AG10803 (cell line): Measurements from ENCODE around the gene VCAM1.
A peak's percentile ranks its signal among the peaks of the same experiment; 100 is the strongest.

Source experiments
- DNase-seq: peaks from one replicate; pipeline ENCODE4 v3.0.0; 2010; ENCODE audit warnings: low read depth
- H3K4me3 ChIP-seq: 2 replicates; pipeline ENCODE4 v1.5.1; 2011; ENCODE audit warnings: mild to moderate bottlenecking, low read length, control low read depth
- TF ChIP-seq, protein P1 (sequence below): conservative IDR thresholded peaks from 2 replicates; pipeline ENCODE4 v1.5.1; 2011; ENCODE audit warnings: mild to moderate bottlenecking, low read length, control low read depth, inconsistent platforms

The VCAM1 gene, protein sequence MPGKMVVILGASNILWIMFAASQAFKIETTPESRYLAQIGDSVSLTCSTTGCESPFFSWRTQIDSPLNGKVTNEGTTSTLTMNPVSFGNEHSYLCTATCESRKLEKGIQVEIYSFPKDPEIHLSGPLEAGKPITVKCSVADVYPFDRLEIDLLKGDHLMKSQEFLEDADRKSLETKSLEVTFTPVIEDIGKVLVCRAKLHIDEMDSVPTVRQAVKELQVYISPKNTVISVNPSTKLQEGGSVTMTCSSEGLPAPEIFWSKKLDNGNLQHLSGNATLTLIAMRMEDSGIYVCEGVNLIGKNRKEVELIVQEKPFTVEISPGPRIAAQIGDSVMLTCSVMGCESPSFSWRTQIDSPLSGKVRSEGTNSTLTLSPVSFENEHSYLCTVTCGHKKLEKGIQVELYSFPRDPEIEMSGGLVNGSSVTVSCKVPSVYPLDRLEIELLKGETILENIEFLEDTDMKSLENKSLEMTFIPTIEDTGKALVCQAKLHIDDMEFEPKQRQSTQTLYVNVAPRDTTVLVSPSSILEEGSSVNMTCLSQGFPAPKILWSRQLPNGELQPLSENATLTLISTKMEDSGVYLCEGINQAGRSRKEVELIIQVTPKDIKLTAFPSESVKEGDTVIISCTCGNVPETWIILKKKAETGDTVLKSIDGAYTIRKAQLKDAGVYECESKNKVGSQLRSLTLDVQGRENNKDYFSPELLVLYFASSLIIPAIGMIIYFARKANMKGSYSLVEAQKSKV

GRCh38 chr1:100719490-100719889, at the start of gene VCAM1:
Gene VCAM1 (plus strand): TSS chr1:100719742. CDS start chr1:100719861, 119 bp downstream.
- DNase-seq: no peak
- TF ChIP-seq, protein P1, sequence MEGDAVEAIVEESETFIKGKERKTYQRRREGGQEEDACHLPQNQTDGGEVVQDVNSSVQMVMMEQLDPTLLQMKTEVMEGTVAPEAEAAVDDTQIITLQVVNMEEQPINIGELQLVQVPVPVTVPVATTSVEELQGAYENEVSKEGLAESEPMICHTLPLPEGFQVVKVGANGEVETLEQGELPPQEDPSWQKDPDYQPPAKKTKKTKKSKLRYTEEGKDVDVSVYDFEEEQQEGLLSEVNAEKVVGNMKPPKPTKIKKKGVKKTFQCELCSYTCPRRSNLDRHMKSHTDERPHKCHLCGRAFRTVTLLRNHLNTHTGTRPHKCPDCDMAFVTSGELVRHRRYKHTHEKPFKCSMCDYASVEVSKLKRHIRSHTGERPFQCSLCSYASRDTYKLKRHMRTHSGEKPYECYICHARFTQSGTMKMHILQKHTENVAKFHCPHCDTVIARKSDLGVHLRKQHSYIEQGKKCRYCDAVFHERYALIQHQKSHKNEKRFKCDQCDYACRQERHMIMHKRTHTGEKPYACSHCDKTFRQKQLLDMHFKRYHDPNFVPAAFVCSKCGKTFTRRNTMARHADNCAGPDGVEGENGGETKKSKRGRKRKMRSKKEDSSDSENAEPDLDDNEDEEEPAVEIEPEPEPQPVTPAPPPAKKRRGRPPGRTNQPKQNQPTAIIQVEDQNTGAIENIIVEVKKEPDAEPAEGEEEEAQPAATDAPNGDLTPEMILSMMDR: no peak
- H3K4me3 ChIP-seq: peak within 1 kb of the TSS; percentile 5; the same call in 1 of the 2 replicates

GRCh38 chr1:100670083-100670482, 49.5 kb upstream of the VCAM1 start:
- no peak for DNase-seq
- TF ChIP-seq, protein P1: no peak
- no peak overlapping the region for H3K4me3 ChIP-seq

DNA sequence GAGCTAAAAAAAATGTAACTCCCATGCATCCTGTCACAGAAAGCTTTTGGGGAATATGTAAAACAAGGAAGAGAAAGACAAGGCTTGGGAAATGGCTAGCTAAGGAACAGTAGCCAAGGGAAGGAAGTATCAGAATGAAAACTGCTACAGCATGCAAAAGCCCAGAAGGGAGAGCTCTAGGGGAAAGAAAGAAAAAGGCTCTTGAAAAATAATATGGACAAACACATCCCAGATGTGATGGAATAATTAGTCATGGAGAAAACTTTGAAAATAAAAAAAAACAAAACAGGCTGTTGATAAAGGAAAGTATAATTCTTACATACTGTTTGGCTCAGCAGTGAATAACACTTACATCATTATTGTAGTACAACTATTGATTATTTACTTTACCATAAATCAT, 47.9 kb upstream of the VCAM1 start:
- DNase-seq: peak; percentile 59

GRCh38 chr1:100683448-100684349, 35.8 kb upstream of the VCAM1 start:
- TF ChIP-seq, protein P1: no peak
- no peak for DNase-seq
- H3K4me3 ChIP-seq: no peak overlapping the region

More for the DNA sequence above, 47.9 kb upstream of the VCAM1 start:
- TF ChIP-seq, protein P1: peak; percentile 49
- H3K4me3 ChIP-seq: no peak overlapping the region

GRCh38 chr1:100699744-100700143, 19.8 kb upstream of the VCAM1 start:
- no peak overlapping the region for H3K4me3 ChIP-seq
- peak; percentile 35 for DNase-seq
- TF ChIP-seq, protein P1: no peak

GRCh38 chr1:100700586-100700985, 19.0 kb upstream of the VCAM1 start:
- TF ChIP-seq, protein P1: no peak
- no peak for DNase-seq

More at GRCh38 chr1:100700586-100700985, 19.0 kb upstream of the VCAM1 start:
- H3K4me3 ChIP-seq: no peak overlapping the region
